Inferior parietal cortex (tissue), 1 donor: ENCODE measurements around the gene ANXA2.
"Not testable (repeated sequence)": the region's sequence is repeated elsewhere in the genome, so short reads cannot be mapped to it uniquely, and the experiment has no call there.

Experiments used
- DNase-seq: peaks from one replicate; pipeline ENCODE4 v3.0.0-alpha.2; 2016; ENCODE audit errors: extremely low spot score

The ANXA2 gene

GRCh38 chr15:60397772-60398445, at the start of gene ANXA2:
TSS of gene ANXA2 (minus strand) at chr15:60397986. CDS start at chr15:60386075, 11,911 bp downstream.
- no peak for DNase-seq

GRCh38 chr15:60444289-60444912, 46.6 kb upstream of the ANXA2 start:
- DNase-seq = peak; percentile 21

- no peak for DNase-seq
Measured at GRCh38 chr15:60442763-60443162, 45.0 kb upstream of the ANXA2 start.

GRCh38 chr15:60442031-60442650, 44.4 kb upstream of the ANXA2 start:
- DNase-seq = no peak

GRCh38 chr15:60441331-60441730, 43.5 kb upstream of the ANXA2 start:
- DNase-seq = no peak

- no peak for DNase-seq
Measured at GRCh38 chr15:60438646-60439045, 40.9 kb upstream of the ANXA2 start.

GRCh38 chr15:60428935-60429334, 31.1 kb upstream of the ANXA2 start:
- no peak for DNase-seq

GRCh38 chr15:60426870-60427508, 29.2 kb upstream of the ANXA2 start:
- no peak for DNase-seq

- DNase-seq = no peak
Measured at GRCh38 chr15:60425461-60425860, 27.7 kb upstream of the ANXA2 start.

- DNase-seq = no peak
Measured at GRCh38 chr15:60424006-60424405, 26.2 kb upstream of the ANXA2 start.

- peak; percentile 49 for DNase-seq
Measured at GRCh38 chr15:60423537-60423936, 25.8 kb upstream of the ANXA2 start.

- DNase-seq = no peak
Measured at GRCh38 chr15:60421544-60421943, 23.8 kb upstream of the ANXA2 start.

GRCh38 chr15:60420203-60420716, 22.5 kb upstream of the ANXA2 start:
- DNase-seq = no peak

- no peak for DNase-seq
Measured at GRCh38 chr15:60419753-60420152, 22.0 kb upstream of the ANXA2 start.

- no peak for DNase-seq
Measured at GRCh38 chr15:60418096-60418495, 20.3 kb upstream of the ANXA2 start.

- DNase-seq = no peak
Measured at GRCh38 chr15:60417112-60417511, 19.3 kb upstream of the ANXA2 start.

- DNase-seq = no peak
Measured at GRCh38 chr15:60416484-60416883, 18.7 kb upstream of the ANXA2 start.

GRCh38 chr15:60414016-60414682, 16.4 kb upstream of the ANXA2 start:
- no peak for DNase-seq

GRCh38 chr15:60413231-60413824, 15.5 kb upstream of the ANXA2 start:
- no peak for DNase-seq

- DNase-seq = not testable (repeated sequence)
Measured at GRCh38 chr15:60412807-60413206, 15.0 kb upstream of the ANXA2 start.

GRCh38 chr15:60411774-60412425, 14.1 kb upstream of the ANXA2 start:
- no peak for DNase-seq
